Kidney glomerular epithelial cell (primary cell): ENCODE measurements around the gene VPS13C.

Experiments
- DNase-seq: peaks from one replicate; lab custom pipeline; 2025; lab: John Stamatoyannopoulos, UW

The VPS13C gene

GRCh38 chr15:61935493-61935892 lies 124.8 kb downstream of the VPS13C start:
- no peak for DNase-seq

GRCh38 chr15:61929452-61929851 lies 130.8 kb downstream of the VPS13C start:
- no peak for DNase-seq

DNA sequence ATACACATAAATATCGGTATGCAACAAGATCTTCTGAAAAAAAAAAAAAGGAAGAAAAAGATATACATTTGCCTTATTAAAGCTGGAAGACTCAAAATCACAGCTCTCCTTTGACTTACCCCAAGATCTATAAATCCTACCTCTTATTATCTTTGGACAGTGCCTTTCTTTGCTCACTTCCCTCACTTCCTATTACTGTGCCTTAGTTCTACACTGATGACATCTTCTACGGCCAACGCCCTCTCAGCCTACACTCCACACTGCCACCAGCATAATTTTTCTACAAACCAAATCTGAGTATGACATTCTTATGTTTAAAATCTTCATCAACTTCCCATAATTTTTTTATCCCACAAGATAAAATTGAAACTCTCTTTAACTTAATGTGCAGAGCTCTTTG lies 137.1 kb downstream of the VPS13C start:
- no peak for DNase-seq

DNA sequence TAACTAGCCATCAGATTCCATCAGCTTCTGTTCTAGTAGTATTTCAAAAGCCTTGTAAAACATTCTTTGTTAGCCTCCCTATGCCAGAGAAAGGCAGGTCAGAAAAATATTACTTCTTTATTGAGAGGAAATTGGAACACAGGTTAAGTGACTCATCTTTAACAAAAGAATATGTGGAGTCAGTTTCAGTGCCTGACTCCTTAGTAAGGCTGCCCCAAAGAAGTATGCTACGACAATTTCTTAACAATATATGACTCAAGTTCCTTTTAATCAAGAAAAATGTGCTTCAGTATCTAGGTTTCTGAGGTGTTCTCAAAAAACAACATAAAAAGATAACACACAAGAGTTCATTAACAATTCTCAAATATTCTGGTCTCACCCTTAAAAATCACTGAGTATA lies 139.2 kb downstream of the VPS13C start:
- DNase-seq = no peak

GRCh38 chr15:61917457-61917856 lies 142.8 kb downstream of the VPS13C start:
- no peak for DNase-seq

DNA sequence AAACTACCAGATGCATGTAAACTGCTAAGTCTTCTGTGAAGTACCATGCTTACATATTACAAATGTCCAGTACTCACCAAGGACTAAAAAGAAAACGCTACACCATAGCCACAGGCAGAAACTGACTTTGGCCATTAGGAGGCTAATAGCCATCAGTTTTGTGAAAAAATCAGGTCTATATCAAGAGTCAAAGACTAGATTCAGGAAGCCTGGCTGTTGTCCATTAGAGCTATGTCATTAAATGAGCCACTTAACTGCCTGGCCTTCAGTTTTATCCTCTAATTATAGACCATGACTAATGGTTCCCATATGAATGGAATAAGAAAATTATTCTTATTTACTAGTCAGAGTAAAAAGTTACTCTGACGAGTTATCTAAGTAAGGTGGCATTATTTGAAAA lies 144.1 kb downstream of the VPS13C start:
- no peak for DNase-seq

DNA sequence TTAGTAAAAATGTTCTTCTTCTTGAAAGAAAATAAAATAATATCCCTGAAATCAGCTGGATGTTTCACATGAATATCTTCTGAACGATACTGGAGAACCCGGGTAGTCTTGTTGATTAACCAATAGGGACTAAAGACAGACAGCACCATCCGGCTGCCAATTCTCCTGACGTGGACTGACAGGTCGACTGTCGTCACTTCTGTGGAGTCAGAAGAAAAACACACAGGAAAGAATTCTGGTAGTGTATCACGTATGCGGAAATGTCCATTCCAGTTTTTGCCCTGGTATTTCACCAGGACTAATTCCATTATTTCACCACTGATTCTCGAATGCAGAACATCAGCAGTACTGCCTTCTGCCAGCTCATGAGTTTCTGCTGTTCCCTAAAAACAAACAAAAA lies 144.6 kb downstream of the VPS13C start:
- no peak for DNase-seq

- no peak for DNase-seq
These were observed 149.3 kb downstream of the VPS13C start for GRCh38 chr15:61910839-61911369.

- DNase-seq = no peak
These were observed 152.0 kb downstream of the VPS13C start for GRCh38 chr15:61908241-61908640.

DNA sequence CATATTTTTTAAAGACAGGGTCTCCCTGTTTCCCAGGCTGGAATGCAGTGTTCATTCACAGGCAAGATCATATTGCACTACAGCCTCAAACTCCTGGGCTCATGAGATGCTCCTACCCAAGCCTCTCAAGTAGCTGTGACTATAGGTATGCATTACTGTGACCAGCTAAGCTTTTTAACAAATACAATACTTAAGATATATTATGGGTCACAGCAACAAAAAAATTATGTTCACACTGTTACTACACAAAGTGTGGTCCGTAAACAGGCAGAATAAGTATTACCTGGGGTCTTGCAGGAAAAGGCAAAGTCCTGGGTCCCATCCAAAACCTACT lies 152.5 kb downstream of the VPS13C start:
- no peak for DNase-seq

DNA sequence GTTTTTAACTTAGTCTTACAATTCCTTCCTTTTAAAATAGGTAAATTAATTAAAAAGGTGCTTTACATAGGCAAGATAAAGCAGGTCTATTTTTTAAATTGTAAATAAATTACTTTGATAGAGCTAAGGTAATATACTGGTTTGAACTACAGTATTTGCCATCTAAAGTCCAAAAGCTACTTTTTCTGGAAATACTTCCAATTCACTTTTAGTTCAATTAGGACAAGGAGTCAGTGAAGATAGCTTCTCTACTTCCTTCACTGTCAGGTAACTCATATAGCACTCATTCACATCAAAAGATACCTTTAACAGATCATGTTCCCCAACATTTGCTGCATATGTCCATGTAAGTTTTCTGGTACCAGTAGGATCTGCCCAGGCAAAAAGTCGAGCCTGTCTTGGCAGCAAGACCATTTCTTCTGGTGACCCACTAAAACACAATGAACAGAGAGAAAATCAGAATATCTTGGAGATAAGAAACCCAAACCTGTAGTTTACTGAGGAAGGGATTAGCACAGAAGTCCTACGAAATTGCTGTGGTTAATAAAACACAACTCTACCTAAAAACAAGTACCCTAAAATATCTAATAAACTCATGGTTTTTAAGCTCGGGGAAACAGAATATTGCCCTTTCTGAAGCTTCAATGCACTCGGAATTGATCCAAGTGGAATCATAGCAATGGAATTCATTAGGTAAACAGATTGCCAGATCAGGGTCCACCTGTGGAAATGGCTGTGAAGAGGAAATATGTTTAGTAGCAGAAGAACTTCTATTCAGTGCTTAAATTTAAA lies 153.1 kb downstream of the VPS13C start:
- DNase-seq = no peak

- DNase-seq = no peak
These were observed 167.1 kb downstream of the VPS13C start for GRCh38 chr15:61893146-61893545.

- no peak for DNase-seq
These were observed 168.1 kb downstream of the VPS13C start for GRCh38 chr15:61892140-61892539.

DNA sequence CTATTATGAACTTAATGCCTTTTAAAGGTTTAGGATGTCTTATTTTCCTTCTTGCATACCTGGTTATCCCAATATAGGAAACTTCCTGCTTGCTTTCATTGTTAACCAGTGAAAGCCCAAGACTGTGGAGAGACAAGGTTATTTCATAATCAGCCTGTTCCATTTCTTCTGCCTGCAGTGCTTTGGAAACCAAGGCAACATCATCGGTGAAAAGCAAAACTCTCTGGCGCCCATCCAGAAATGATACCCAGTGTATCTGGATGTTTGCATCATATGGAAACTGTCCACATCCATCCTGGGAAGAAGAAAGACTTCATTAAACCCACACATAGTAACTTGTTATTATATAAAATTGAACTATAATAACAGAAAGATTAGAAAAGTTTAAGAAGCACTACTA lies 170.1 kb downstream of the VPS13C start:
- DNase-seq = no peak

DNA sequence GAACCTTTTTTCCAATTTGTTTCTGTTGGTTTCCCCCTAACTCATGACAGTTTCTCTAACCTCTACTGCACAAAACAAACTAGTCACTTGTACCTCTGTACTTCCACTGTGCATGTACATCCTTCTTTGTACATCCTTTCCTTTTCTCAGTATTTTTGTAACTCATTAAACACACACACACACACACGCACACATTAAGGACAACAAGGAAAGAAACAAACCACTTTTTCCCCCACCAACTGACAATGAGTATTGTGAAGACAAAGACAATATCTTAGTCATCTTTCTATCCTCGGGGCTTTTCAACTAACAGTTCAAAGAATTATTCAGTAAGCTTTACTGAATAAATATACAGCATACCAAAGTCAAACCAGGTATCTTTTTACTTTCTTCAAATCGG lies 170.5 kb downstream of the VPS13C start:
- no peak for DNase-seq

DNA sequence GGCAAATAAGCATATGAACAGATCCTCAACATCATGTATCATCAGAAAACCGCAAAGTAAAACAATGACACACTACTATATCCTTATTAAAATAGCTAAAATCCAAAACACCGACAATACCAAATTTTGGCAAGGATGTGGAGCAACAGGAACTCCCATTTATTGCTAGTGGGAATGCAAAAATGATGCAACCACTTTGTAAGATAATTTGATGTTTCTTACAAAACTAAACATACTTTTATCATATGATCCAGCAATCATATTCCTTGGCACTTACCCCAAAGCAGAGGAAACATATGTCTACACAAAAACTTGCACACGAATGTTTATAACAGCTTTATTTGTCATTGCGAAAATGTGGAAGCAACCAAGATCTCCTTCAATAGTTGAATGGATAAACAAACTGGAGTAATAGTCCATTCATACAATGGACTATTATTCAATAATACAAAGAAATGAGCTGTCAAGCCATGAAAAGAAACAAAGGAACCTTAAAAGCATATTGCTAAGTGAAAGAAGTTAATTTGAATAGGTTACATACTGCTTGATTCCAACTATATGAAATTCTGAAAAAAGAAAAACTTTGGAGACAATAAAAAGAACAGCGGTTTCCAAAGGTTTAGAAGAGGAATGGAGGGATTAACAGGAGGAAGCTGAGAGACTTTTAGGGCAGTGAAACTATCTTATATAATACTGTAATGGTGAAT lies 172.0 kb downstream of the VPS13C start:
- no peak for DNase-seq

DNA sequence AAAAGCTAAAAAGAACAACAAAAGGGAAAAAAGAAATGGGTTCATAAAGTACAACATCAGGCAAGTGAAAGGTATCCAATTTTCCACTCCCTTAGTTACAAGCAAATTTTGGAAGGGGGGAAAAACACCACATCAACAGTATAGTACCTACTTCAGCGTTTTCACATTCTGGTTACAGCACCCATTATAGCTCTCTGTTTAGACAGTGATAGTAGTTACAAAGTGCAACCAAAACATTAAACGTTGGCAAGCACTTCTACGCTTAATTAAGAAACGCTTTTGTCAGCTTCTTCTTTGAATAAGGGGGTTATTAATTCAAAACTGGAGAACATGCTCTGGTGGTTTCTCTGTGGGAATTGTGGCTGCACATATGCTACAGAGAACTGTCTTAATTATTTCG lies 180.2 kb downstream of the VPS13C start:
- no peak for DNase-seq

GRCh38 chr15:61879219-61879618 lies 181.0 kb downstream of the VPS13C start:
- DNase-seq = no peak

DNA sequence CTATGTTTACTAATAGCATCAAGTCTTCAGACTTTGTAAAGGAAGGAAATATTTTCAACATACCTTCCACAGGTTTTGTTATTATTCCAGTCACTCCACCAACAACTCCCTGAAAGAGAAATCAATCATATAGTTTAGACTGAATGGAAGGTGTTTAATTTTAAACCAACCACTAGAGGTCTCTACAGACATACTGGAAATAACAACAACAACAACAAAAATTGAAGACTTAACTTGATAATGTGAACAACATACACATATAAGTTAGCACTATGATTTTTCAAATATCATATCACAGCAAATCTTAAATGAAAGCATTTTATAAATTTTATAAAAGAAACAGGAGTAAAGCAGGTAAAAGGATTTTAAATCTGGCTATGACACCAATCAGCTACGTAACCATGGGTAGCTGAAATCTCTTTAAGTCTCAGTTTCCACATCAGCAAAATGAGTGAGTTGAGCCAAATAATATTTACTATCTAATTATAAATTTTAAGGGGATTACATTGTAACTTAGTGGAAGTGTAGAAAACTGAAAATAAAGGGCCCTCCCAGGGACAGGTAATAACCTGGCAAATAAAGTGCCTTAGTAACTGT lies 188.2 kb downstream of the VPS13C start:
- peak; percentile 7 for DNase-seq

DNA sequence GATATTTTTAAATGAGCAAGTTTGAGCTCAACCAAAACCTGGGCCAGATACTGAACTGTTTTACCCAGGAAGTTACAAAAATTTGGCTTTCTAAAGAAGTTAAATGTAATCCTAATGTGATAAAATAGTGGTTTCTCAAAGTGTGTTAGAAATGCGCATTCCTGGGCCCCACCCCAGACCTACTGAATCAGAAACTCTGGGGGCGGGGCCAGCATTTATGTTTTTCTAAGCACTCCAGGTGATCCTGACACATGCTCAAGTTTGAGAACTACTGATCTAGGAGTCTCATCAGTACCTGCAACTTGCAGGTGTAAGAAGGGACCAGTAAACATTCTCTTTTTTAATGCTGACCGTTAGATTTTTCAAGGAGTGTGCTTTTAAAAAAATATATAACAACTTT lies 190.6 kb downstream of the VPS13C start:
- no peak for DNase-seq

GRCh38 chr15:61861962-61862361 lies 198.3 kb downstream of the VPS13C start:
- DNase-seq = no peak

DNA sequence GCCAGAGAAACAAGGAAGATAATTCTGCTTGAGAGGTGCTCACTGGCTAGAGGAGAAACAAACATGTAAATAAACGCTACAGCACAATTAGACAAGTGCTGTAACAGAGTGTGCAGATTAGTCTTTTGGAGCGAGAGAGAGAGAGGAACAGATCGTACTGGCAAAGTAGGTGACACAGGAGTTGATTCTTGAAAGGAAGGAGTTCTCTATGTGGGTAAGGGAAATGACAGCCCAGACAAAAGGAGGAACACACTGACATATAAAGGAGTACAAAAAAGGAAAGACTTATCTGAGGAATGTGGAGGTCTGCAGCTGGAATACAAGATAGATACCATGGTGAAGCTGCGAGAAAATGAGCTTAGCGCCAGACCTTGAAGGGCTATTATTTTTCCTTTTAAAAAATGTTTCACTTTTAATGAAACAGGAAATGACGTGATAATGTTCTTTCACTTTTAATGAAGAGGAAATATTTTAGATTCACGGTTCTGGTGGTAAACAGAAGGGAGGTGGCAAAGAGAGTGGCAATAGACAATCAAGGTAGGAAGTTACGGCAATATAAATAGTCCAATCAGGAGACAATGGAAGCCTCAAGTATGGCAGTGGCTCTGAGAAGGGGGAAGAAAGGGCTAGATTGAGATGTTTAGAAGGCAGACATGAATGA lies 202.9 kb downstream of the VPS13C start:
- DNase-seq = no peak

- DNase-seq = no peak
These were observed 204.0 kb downstream of the VPS13C start for GRCh38 chr15:61856295-61856694.
